Testis (tissue), 2 donors: Measurements from ENCODE around the gene SLC13A5.

Experiments
- CTCF ChIP-seq, 3 experiments: fragments of 450-650 bp in 2 of 3; fragments of 200-600 bp in 1 of 3; sonication (generic) in 1 of 3; IDR thresholded peaks; one replicate each; pipeline ENCODE4 v1.5.1; 2016 to 2019; ENCODE audit warnings: antibody characterized with exemption in 3 of 3, mild to moderate bottlenecking in 2 of 3, moderate library complexity in 1 of 3
- POLR2A ChIP-seq: fragments of 450-650 bp; IDR thresholded peaks from one replicate; pipeline ENCODE4 v1.6.1; 2017; ENCODE audit warnings: antibody characterized with exemption, mild to moderate bottlenecking, moderate library complexity

GRCh38 chr17:6686026-6686425 lies 27.1 kb downstream of the SLC13A5 start:
- TF ChIP-seq CTCF (IDR thresholded peaks at IDR 0.05): no peak
- TF ChIP-seq POLR2A: no peak
